Left lung (tissue), 10 donors: ENCODE data around the gene CELF5. TPM values are rescaled to one million over a fixed set of nuclear protein-coding genes. Genes with fewer than 3 reads are reported as not detected.

Experiments used
- ATAC-seq: fragments of 200-7000 bp; cut with Tn5 transposase; one replicate; pipeline ENCODE4 v1.9.1; 2020; ENCODE audit warnings: moderate library complexity
- DNase-seq, 4 donors: peaks; one replicate each; pipeline ENCODE4 v3.0.0-alpha.2; 2013 to 2020
- H3K27ac ChIP-seq, 2 donors: fragments of 200-600 bp; sonication (generic) in 1 of 2; one replicate each; pipeline versions ENCODE4 v1.5.0 to v1.8.0; 2020 to 2021
- H3K27me3 ChIP-seq, 2 donors: fragments of 200-600 bp; sonication (generic) in 1 of 2; one replicate each; pipeline versions ENCODE4 v1.5.0 to v1.8.0; 2020 to 2021
- H3K36me3 ChIP-seq, 2 donors: fragments of 200-600 bp; sonication (generic) in 1 of 2; one replicate each; pipeline versions ENCODE4 v1.5.0 to v1.8.0; 2020 to 2021
- H3K4me1 ChIP-seq, 2 donors: fragments of 200-600 bp; one replicate each; pipeline ENCODE4 v1.8.0; 2021
- H3K4me3 ChIP-seq, 2 donors: fragments of 200-600 bp; sonication (generic) in 1 of 2; one replicate each; pipeline versions ENCODE4 v1.5.0 to v1.8.0; 2020 to 2021; ENCODE audit warnings: mild to moderate bottlenecking in 1 of 2
- H3K9me3 ChIP-seq, 2 donors: fragments of 200-600 bp; sonication (generic) in 1 of 2; one replicate each; pipeline versions ENCODE4 v1.5.0 to v1.8.0; 2020 to 2021
- CTCF ChIP-seq, 2 donors: fragments of 200-600 bp; sonication (generic) in 1 of 2; IDR thresholded peaks; one replicate each; pipeline versions ENCODE4 v1.5.0 to v1.8.0; 2021; ENCODE audit warnings: antibody characterized with exemption in 2 of 2
- intact Hi-C, 2 donors: fragments of 100-400 bp; cut with DNase I; formaldehyde crosslinking; loops; one replicate each; pipeline versions ENCODE4 v1.11.2 to v1.14.2; 2022
- polyA plus RNA-seq, 6 donors: library from polyadenylated mRNA; unstranded; fragments of 120-200 nt; gene quantifications; one replicate each; pipeline ENCODE4 v1.2.1, GENCODE V29; 2013; ENCODE audit not compliant: insufficient read length in 6 of 6
- total RNA-seq, 2 donors: library from RNA; stranded (reverse); fragmentation: NEBNext Ultra II Directional; extraction: Animal tissue kit (Norgen Biotek cat#: 25700); gene quantifications; one replicate each; pipeline ENCODE4 v1.2.1, GENCODE V29; 2021
- donor health status: DM: no; HTN: yes; CAD: no.
- donor health status: DM: no; HTN: no; CAD: no.

The CELF5 gene
- total and polyA plus RNA-seq, 8 donors = 0.38 to 3.9 (median 2.2) TPM; not detected in 1

GRCh38 chr19:3239367-3239766, 14.9 kb downstream of the CELF5 start:
- no peaks in the 10 kb centered on the region for H3K9me3 ChIP-seq

GRCh38 chr19:3243819-3244700, 19.6 kb downstream of the CELF5 start:
- intact Hi-C loops = no loop called here
- Histone ChIP-seq H3K27ac (no peak overlapping the region), H3K27me3 (peaks cover 0 to 22% of the 10 kb centered on the region in 2 donors), H3K36me3 (no peaks in the 10 kb centered on the region), H3K9me3 (no peaks in the 10 kb centered on the region), H3K4me1 (no peaks in the 10 kb centered on the region), H3K4me3 (no peak overlapping the region)
- ATAC-seq = peak; percentile 68
- DNase-seq = peak in 2 of 4 donors; percentile 36 to 60
- TF ChIP-seq CTCF (IDR thresholded peaks at IDR 0.05) = no peak

More at GRCh38 chr19:3239367-3239766, 14.9 kb downstream of the CELF5 start:
- TF ChIP-seq CTCF (IDR thresholded peaks at IDR 0.05) = no peak
- no peaks in the 10 kb centered on the region for H3K36me3 ChIP-seq
- ATAC-seq (no peak), DNase-seq (no peak)
- H3K27ac ChIP-seq = no peak overlapping the region
- H3K4me1 ChIP-seq = no peaks in the 10 kb centered on the region
- peaks cover 0 to 25% of the 10 kb centered on the region in 2 donors for H3K27me3 ChIP-seq
- no peak overlapping the region for H3K4me3 ChIP-seq
- intact Hi-C loops = no loop called here

- Histone ChIP-seq H3K9me3 (no peaks in the 10 kb centered on the region), H3K27me3 (peaks cover 0 to 31% of the 10 kb centered on the region in 2 donors), H3K36me3 (no peaks in the 10 kb centered on the region), H3K4me1 (no peaks in the 10 kb centered on the region), H3K4me3 (no peak overlapping the region), H3K27ac (no peak overlapping the region)
- intact Hi-C loops = no loop called here
- TF ChIP-seq CTCF (IDR thresholded peaks at IDR 0.05) = no peak
- no peak for ATAC-seq
- DNase-seq = no peak
These were observed 20.6 kb downstream of the CELF5 start for GRCh38 chr19:3245050-3245449.

- no peaks in the 10 kb centered on the region for H3K4me1 ChIP-seq
- no peak overlapping the region for H3K27ac ChIP-seq
- peaks cover 0 to 10% of the 10 kb centered on the region in 2 donors for H3K9me3 ChIP-seq
- H3K36me3 ChIP-seq = no peaks in the 10 kb centered on the region
- no peak for TF ChIP-seq CTCF (IDR thresholded peaks at IDR 0.05)
- ATAC-seq = no peak
- no peak overlapping the region for H3K4me3 ChIP-seq
- H3K27me3 ChIP-seq = peaks cover 0 to 30% of the 10 kb centered on the region in 2 donors
- no peak for DNase-seq
- intact Hi-C loops = no loop called here
These were observed 24.4 kb downstream of the CELF5 start for GRCh38 chr19:3248728-3249326.

GRCh38 chr19:3249408-3249807, 24.9 kb downstream of the CELF5 start:
- no peak for ATAC-seq
- no peak for TF ChIP-seq CTCF (IDR thresholded peaks at IDR 0.05)
- Histone ChIP-seq H3K27ac (no peak overlapping the region), H3K9me3 (peaks cover 0 to 10% of the 10 kb centered on the region in 2 donors), H3K36me3 (no peaks in the 10 kb centered on the region), H3K27me3 (peaks cover 0 to 30% of the 10 kb centered on the region in 2 donors), H3K4me3 (no peak overlapping the region), H3K4me1 (no peaks in the 10 kb centered on the region)
- intact Hi-C loops = no loop called here
- no peak for DNase-seq
